AG10803 (cell line): ENCODE data around the gene ISCA1.

Source experiments
- DNase-seq: peaks from one replicate; pipeline ENCODE4 v3.0.0; 2010; ENCODE audit warnings: low read depth
- H3K4me3 ChIP-seq: 2 replicates; pipeline ENCODE4 v1.5.1; 2011; ENCODE audit warnings: mild to moderate bottlenecking, low read length, control low read depth
- CTCF ChIP-seq: conservative IDR thresholded peaks from 2 replicates; pipeline ENCODE4 v1.5.1; 2011; ENCODE audit warnings: mild to moderate bottlenecking, low read length, control low read depth, inconsistent platforms

ISCA1 gene

GRCh38 chr9:86256653-86257052 lies 25.7 kb downstream of the ISCA1 start:
- no peak for DNase-seq
- TF ChIP-seq CTCF = no peak
- H3K4me3 ChIP-seq = no peak overlapping the region

- TF ChIP-seq CTCF = no peak
- H3K4me3 ChIP-seq = no peak overlapping the region
- DNase-seq = no peak
Measured at GRCh38 chr9:86253577-86253976, 28.8 kb downstream of the ISCA1 start.

GRCh38 chr9:86252870-86253269 lies 29.5 kb downstream of the ISCA1 start:
- DNase-seq = no peak
- no peak for TF ChIP-seq CTCF
- H3K4me3 ChIP-seq = no peak overlapping the region

- TF ChIP-seq CTCF = no peak
- H3K4me3 ChIP-seq = no peak overlapping the region
- no peak for DNase-seq
Measured at GRCh38 chr9:86250123-86250522, 32.2 kb downstream of the ISCA1 start.

- no peak for TF ChIP-seq CTCF
- DNase-seq = no peak
- H3K4me3 ChIP-seq = no peak overlapping the region
Measured at GRCh38 chr9:86248746-86249145, 33.6 kb downstream of the ISCA1 start.

- no peak for TF ChIP-seq CTCF
- no peak overlapping the region for H3K4me3 ChIP-seq
- DNase-seq = peak; percentile 13
Measured at GRCh38 chr9:86246752-86247161, 35.6 kb downstream of the ISCA1 start.

GRCh38 chr9:86242071-86242470 lies 40.3 kb downstream of the ISCA1 start:
- TF ChIP-seq CTCF = no peak
- H3K4me3 ChIP-seq = no peak overlapping the region
- no peak for DNase-seq
